Measurements from ENCODE around the gene ISOC2. TPM values are rescaled to one million over a fixed set of nuclear protein-coding genes. Genes with fewer than 3 reads are reported as not detected.

The ISOC2 gene
- polyA plus RNA-seq, 3 donors: 14.8 to 20.2 (median 14.9) TPM

DNA sequence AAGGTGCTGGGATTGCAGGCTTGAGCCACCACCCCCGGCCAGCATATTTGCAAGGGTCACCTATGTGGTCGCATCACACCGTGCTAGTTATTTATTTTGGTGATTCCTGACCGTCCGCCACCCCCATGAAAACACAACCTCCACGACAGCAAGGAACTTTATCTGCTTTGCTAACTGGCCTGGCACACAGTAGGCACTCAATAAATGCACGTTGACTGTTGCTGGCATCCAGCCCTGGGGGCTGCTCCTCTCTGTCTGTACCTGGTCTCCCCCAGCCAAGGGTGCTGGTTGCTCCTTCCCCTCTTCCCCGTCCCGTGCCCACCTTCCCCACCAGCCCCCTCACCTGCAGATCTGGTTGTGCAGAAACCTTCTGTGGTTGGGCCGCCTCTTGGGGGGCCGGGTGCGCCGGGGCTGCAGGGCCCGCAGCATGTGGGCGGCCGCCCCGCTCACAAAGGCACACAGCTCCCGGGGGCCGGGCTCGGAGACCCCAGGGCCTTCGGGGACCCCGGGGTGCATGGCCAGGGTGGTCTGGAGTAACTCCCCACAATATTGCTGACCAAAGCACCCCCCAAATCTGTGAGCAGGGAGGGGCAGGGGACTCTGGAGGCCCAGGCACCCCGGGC is 2.7 kb upstream of the ISOC2 start:
- no peak overlapping the region for H3K27ac Mint-ChIP-seq
- Histone ChIP-seq H3K9me3 (replicated peaks in 1 of 2; ENCODE audit: control insufficient read depth in 1 of 2, insufficient read depth in 1 of 2, low read length in 2 of 2) (no peaks in the 10 kb centered on the region), H4K20me1 (ENCODE audit: insufficient read depth, low read length) (no peaks in the 10 kb centered on the region), H3K27ac (ENCODE audit: low read depth in 1 of 2, low read length in 2 of 2) (no peak overlapping the region), H3K9ac (ENCODE audit: insufficient read depth, low read length, poor library complexity, severe bottlenecking) (no peak overlapping the region), H3K4me1 (ENCODE audit: control insufficient read depth in 1 of 2, insufficient read depth in 2 of 2, low read length in 2 of 2) (peaks cover 15 to 24% of the 10 kb centered on the region in 2 donors), H3K79me2 (ENCODE audit: insufficient read depth, low read length) (no peaks in the 10 kb centered on the region), H3K4me3 (replicated peaks in 1 of 3; ENCODE audit: low read depth in 2 of 3, low read length in 3 of 3) (no peak overlapping the region), H3K4me2 (replicated peaks; ENCODE audit: extremely low read depth, low read length, poor library complexity, severe bottlenecking) (no peak overlapping the region), H3K27me3 (ENCODE audit: control insufficient read depth in 2 of 2, insufficient read depth in 2 of 2, low read length in 2 of 2) (no peaks in the 10 kb centered on the region), H2AFZ (ENCODE audit: insufficient read depth, low read depth, low read length, poor library complexity, severe bottlenecking) (no peak overlapping the region), H3K36me3 (replicated peaks in 1 of 2; ENCODE audit: control insufficient read depth in 1 of 2, insufficient read depth in 2 of 2, low read length in 2 of 2) (no peaks in the 10 kb centered on the region)
- H3K4me3 Mint-ChIP-seq: no peak overlapping the region
- H3K4me1 Mint-ChIP-seq: peaks cover 21% of the 10 kb centered on the region
- H3K36me3 Mint-ChIP-seq: no peaks in the 10 kb centered on the region
- H3K9me3 Mint-ChIP-seq: no peaks in the 10 kb centered on the region
- H3K27me3 Mint-ChIP-seq (ENCODE audit: low read depth in 3 of 3): peaks cover 5 to 10% (median 5%) of the 10 kb centered on the region in 3 donors
- intact Hi-C loops (cut with micrococcal nuclease): no loop called here
- 81% methylated on average over 21 of the region's 23 CpGs for WGBS (ENCODE audit: insufficient coverage)
- TF ChIP-seq, protein P1, sequence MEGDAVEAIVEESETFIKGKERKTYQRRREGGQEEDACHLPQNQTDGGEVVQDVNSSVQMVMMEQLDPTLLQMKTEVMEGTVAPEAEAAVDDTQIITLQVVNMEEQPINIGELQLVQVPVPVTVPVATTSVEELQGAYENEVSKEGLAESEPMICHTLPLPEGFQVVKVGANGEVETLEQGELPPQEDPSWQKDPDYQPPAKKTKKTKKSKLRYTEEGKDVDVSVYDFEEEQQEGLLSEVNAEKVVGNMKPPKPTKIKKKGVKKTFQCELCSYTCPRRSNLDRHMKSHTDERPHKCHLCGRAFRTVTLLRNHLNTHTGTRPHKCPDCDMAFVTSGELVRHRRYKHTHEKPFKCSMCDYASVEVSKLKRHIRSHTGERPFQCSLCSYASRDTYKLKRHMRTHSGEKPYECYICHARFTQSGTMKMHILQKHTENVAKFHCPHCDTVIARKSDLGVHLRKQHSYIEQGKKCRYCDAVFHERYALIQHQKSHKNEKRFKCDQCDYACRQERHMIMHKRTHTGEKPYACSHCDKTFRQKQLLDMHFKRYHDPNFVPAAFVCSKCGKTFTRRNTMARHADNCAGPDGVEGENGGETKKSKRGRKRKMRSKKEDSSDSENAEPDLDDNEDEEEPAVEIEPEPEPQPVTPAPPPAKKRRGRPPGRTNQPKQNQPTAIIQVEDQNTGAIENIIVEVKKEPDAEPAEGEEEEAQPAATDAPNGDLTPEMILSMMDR (IDR thresholded peaks at IDR 0.05): no peak
- DNase-seq: no peak

DNA sequence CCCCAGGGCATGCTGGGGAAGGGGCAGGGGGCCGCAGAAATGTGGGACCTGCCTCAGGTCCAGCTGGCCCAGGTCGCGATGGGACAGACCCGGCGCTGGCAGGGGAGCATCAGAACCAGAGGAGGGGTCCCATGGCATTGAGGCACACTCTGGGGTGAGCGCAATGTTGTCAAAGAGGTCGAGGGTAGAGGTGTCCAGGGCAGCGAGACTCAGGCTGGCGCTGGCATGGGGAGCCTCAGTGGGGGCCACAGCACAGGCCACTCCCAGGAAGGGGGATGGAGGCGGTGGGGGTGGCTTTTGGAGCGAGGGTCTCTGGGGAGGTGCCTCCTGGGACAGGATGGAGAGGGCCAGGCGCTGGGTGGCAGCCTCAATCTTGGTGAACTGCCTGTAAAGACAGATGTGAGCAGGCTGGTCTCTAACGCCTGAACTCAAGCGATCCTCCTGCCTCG is 2.2 kb upstream of the ISOC2 start:
- Histone ChIP-seq H3K4me2 (replicated peaks; ENCODE audit: extremely low read depth, low read length, poor library complexity, severe bottlenecking) (no peak overlapping the region), H3K9ac (ENCODE audit: insufficient read depth, low read length, poor library complexity, severe bottlenecking) (no peak overlapping the region), H3K4me3 (replicated peaks in 1 of 3; ENCODE audit: low read depth in 2 of 3, low read length in 3 of 3) (no peak overlapping the region), H3K27ac (ENCODE audit: low read depth in 1 of 2, low read length in 2 of 2) (no peak overlapping the region), H3K9me3 (replicated peaks in 1 of 2; ENCODE audit: control insufficient read depth in 1 of 2, insufficient read depth in 1 of 2, low read length in 2 of 2) (no peaks in the 10 kb centered on the region), H3K36me3 (replicated peaks in 1 of 2; ENCODE audit: control insufficient read depth in 1 of 2, insufficient read depth in 2 of 2, low read length in 2 of 2) (no peaks in the 10 kb centered on the region), H3K79me2 (ENCODE audit: insufficient read depth, low read length) (no peaks in the 10 kb centered on the region), H3K4me1 (ENCODE audit: control insufficient read depth in 1 of 2, insufficient read depth in 2 of 2, low read length in 2 of 2) (peaks cover 15 to 24% of the 10 kb centered on the region in 2 donors), H2AFZ (ENCODE audit: insufficient read depth, low read depth, low read length, poor library complexity, severe bottlenecking) (no peak overlapping the region), H3K27me3 (ENCODE audit: control insufficient read depth in 2 of 2, insufficient read depth in 2 of 2, low read length in 2 of 2) (no peaks in the 10 kb centered on the region), H4K20me1 (ENCODE audit: insufficient read depth, low read length) (no peaks in the 10 kb centered on the region)
- peaks cover 21% of the 10 kb centered on the region for H3K4me1 Mint-ChIP-seq
- TF ChIP-seq, protein P1 (IDR thresholded peaks at IDR 0.05): no peak
- H3K27me3 Mint-ChIP-seq (ENCODE audit: low read depth in 3 of 3): peaks cover 5 to 10% (median 5%) of the 10 kb centered on the region in 3 donors
- no peak overlapping the region for H3K27ac Mint-ChIP-seq
- H3K9me3 Mint-ChIP-seq: no peaks in the 10 kb centered on the region
- WGBS (ENCODE audit: insufficient coverage): 85% methylated on average over 15 of the region's 15 CpGs
- H3K36me3 Mint-ChIP-seq: no peaks in the 10 kb centered on the region
- DNase-seq: no peak
- intact Hi-C loops (cut with micrococcal nuclease): loop anchor here in 1 of 2 donors (2.0 kb wide), 1 partner anchor 13 kb away; the partner anchor contains the start of gene ZNF628
- H3K4me3 Mint-ChIP-seq: no peak overlapping the region
